ENCODE measurements around the gene LPAR1. TPM values are rescaled to one million over a fixed set of nuclear protein-coding genes. Genes with fewer than 3 reads are reported as not detected.

LPAR1 gene
- total and polyA plus RNA-seq, 2 of the 8 experiments (the other 6 are each of a cell fraction or from before 2014, with no cell fraction given): 3.4 to 5.1 TPM

DNA sequence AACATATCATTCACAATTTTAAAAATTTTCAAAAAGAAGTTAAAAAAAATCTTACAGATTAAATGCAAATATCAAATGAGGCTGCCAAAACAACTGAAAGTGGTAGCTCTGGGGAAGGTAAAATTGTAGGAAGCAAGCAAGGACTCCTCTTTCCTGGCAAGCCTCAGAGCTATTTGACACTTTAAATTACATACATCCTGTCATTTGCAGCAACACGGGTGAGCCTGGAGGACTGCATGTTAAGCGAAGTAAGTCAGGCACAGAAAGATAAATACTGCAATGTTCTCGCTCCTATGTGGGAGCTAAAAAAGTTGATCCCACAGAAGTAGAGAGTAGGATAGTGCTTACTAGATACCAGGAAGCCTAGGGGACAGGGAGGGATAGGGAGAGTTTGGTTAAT, 58.0 kb downstream of the LPAR1 start:
- Histone ChIP-seq H3K4me2 (ENCODE audit: insufficient read depth in 1 of 2, low read depth in 2 of 2, low read length in 2 of 2) (no peak overlapping the region), H2AK5ac (ENCODE audit: low read depth, low read length) (no peak overlapping the region), H4K5ac (ENCODE audit: insufficient read length, low read depth, low read length) (no peak overlapping the region), H4K8ac (ENCODE audit: extremely low read depth, insufficient read depth, low read length) (no peak overlapping the region), H3K56ac (replicated peaks; ENCODE audit: insufficient read length, low read depth, low read length) (no peak overlapping the region), H3K36me3 (ENCODE audit: control insufficient read depth in 2 of 4, insufficient read depth in 4 of 4, low read length in 3 of 4) (no peaks in the 10 kb centered on the region), H4K91ac (replicated peaks; ENCODE audit: insufficient read length, low read length) (no peak overlapping the region), H3K27me3 (replicated peaks in 1 of 4; ENCODE audit: control insufficient read depth in 3 of 4, extremely low read depth in 1 of 4, insufficient read depth in 3 of 4, low read length in 3 of 4) (no peaks in the 10 kb centered on the region), H2BK12ac (ENCODE audit: low read depth, low read length) (no peak overlapping the region), H3K18ac (ENCODE audit: extremely low read depth, low read length) (no peak overlapping the region), H4K20me1 (replicated peaks in 1 of 2; ENCODE audit: control insufficient read depth in 1 of 2, insufficient read depth in 2 of 2, low read length in 2 of 2) (no peaks in the 10 kb centered on the region), H2BK120ac (replicated peaks; ENCODE audit: low read depth, low read length) (no peak overlapping the region), H3K79me1 (ENCODE audit: low read depth, low read length) (no peaks in the 10 kb centered on the region; the same call in 1 of the 2 replicates), H3K9me3 (ENCODE audit: insufficient read depth in 2 of 2, low read depth in 1 of 2, low read length in 1 of 2) (no peaks in the 10 kb centered on the region), H2AFZ (ENCODE audit: low read length) (no peak overlapping the region), H2BK15ac (ENCODE audit: low read length) (no peak overlapping the region), H3K4me3 (ENCODE audit: extremely low read depth in 1 of 4, insufficient read depth in 2 of 4, low read depth in 3 of 4, low read length in 4 of 4) (no peak overlapping the region), H3K14ac (ENCODE audit: insufficient read length) (no peak overlapping the region), H3K23ac (ENCODE audit: insufficient read length) (no peak overlapping the region), H2BK20ac (ENCODE audit: low read length) (no peak overlapping the region), H2BK5ac (ENCODE audit: low read depth, low read length) (no peak overlapping the region), H3K27ac (ENCODE audit: low read depth, low read length) (no peak overlapping the region), H3K4ac (replicated peaks; ENCODE audit: insufficient read length, low read depth, low read length) (no peak overlapping the region), H3K9ac (replicated peaks in 1 of 4; ENCODE audit: extremely low read depth in 1 of 4, low read depth in 3 of 4, low read length in 3 of 4) (no peak overlapping the region), H3K23me2 (ENCODE audit: low read depth, low read length) (no peaks in the 10 kb centered on the region), H3K4me1 (replicated peaks in 1 of 4; ENCODE audit: control insufficient read depth in 3 of 4, insufficient read depth in 4 of 4, low read length in 3 of 4) (peaks cover 0 to 3% (median 0%) of the 10 kb centered on the region in 4 experiments; a peak in 2 of 7 replicates), H3K79me2 (ENCODE audit: control insufficient read depth in 1 of 2, insufficient read depth in 2 of 2, low read length in 2 of 2) (no peaks in the 10 kb centered on the region)
- POLR2A ChIA-PET (ENCODE audit: partially characterized antibody): no interaction called here
- TF ChIP-seq MAFK (IDR thresholded peaks at IDR 0.05; ENCODE audit: low read depth, low read length): no peak
- TF ChIP-seq JUN (IDR thresholded peaks at IDR 0.05; ENCODE audit: low read depth, low read length): no peak
- TF ChIP-seq KDM5A (IDR thresholded peaks at IDR 0.05; ENCODE audit: low read length): no peak
- no peak for TF ChIP-seq RBBP5 (IDR thresholded peaks at IDR 0.05; ENCODE audit: borderline replicate concordance, low read depth, low read length)
- no peak for TF ChIP-seq EZH2 (IDR thresholded peaks at IDR 0.05; ENCODE audit: low read depth, low read length, severe bottlenecking)
- TF ChIP-seq SP2 (IDR thresholded peaks at IDR 0.05; ENCODE audit: low read length): no peak
- no peak for TF ChIP-seq POLR2AphosphoS5 (IDR thresholded peaks at IDR 0.05; ENCODE audit: low read depth, low read length)
- TF ChIP-seq GTF2F1 (IDR thresholded peaks at IDR 0.05; ENCODE audit: borderline replicate concordance, low read depth, low read length): no peak
- no peak for TF ChIP-seq ASH2L (IDR thresholded peaks at IDR 0.05; ENCODE audit: low read length)
- no peak for TF ChIP-seq ZNF274 (IDR thresholded peaks at IDR 0.05; ENCODE audit: borderline replicate concordance, extremely low read depth, low read length)
- no peak for TF ChIP-seq KDM1A (IDR thresholded peaks at IDR 0.05; ENCODE audit: borderline replicate concordance, low read length)
- TF ChIP-seq CHD1 (IDR thresholded peaks at IDR 0.05; ENCODE audit: low read depth, low read length): no peak
- TF ChIP-seq TAF7 (optimal IDR thresholded peaks at IDR 0.05; ENCODE audit: borderline replicate concordance, low read depth, low read length): no peak
- WGBS, 2 experiments (ENCODE audit: extremely low coverage in 1 of 2, insufficient coverage in 1 of 2, insufficient read length in 1 of 2, insufficient replicate concordance in 2 of 2, low coverage in 1 of 2, low lambda C conversion rate in 2 of 2, missing lambda C conversion rate in 1 of 2): 81% methylated on average over 3 of the region's 3 CpGs; no CpG with 5 or more reads in 1 of the 2 experiments
- CTCF ChIA-PET (ENCODE audit: partially characterized antibody): no interaction called here
- no peak for DNase-seq (ENCODE audit: low read depth in 1 of 2, low spot score in 2 of 2)
- FAIRE-seq: no peak
